ENCODE results near the gene WDR86. TPM values are rescaled to one million over a fixed set of nuclear protein-coding genes. Genes with fewer than 3 reads are reported as not detected.
A peak's percentile ranks its signal among the peaks of the same experiment; 100 is the strongest.

Gene WDR86
- total and polyA plus RNA-seq, 7 experiments from 2014 or later, result 0.24 to 9.7 (median 2.3) TPM; not detected in 3

DNA sequence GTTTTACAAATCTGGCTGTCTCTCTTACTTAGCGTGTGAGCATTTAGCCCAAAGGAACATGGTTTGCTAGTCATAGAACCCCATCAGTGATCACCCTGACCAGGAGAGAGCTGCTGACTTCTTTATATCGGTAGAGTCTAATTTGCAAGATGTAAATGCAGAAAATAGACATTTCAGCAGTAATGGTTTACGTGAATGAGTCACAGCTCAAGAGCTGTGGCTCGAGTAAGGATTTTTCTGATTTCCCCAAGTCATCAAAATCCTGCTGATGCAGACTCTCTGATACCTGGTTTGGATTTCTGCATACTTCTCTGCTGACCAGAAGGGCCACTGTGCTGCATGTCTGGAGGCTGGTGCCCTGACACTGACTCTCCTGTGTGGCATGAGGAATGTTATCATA lies 42.6 kb downstream of the WDR86 start:
- CTCF ChIA-PET, result interaction anchor here (0.7 to 7.4 kb wide), 4 partner anchors 14 to 82 kb away, joined by 3 to 130 read pairs (median 6); no protein-coding TSS in a partner anchor
- peaks cover 3 to 26% (median 12%) of the 10 kb centered on the region in 7 donors for H3K4me1 Mint-ChIP-seq
- Histone ChIP-seq H3K4me3 (ENCODE audit: low read length) (no peak overlapping the region), H3K4me1 (ENCODE audit: control insufficient read depth in 2 of 2, insufficient read depth in 2 of 2, low read length in 2 of 2) (peaks cover 0 to 4% of the 10 kb centered on the region in 2 donors), H3K27ac (ENCODE audit: low read depth, low read length) (no peak overlapping the region), H3K27me3 (ENCODE audit: control insufficient read depth in 2 of 2, insufficient read depth in 2 of 2, low read length in 2 of 2) (no peaks in the 10 kb centered on the region), H3K36me3 (ENCODE audit: control insufficient read depth in 2 of 3, insufficient read depth in 3 of 3, low read length in 3 of 3) (peaks cover 5 to 41% (median 15%) of the 10 kb centered on the region in 3 experiments), H3K9me3 (ENCODE audit: control insufficient read depth in 2 of 3, low read length in 3 of 3) (no peaks in the 10 kb centered on the region)
- peaks cover 0 to 4% (median 0%) of the 10 kb centered on the region in 11 donors for H3K9me3 Mint-ChIP-seq
- ATAC-seq, result no peak
- H3K36me3 Mint-ChIP-seq, result peaks cover 11 to 31% (median 22%) of the 10 kb centered on the region in 5 donors
- H3K27me3 Mint-ChIP-seq, result no peaks in the 10 kb centered on the region
- peak overlapping the region in 1 of 9 donors; percentile 26 for H3K27ac Mint-ChIP-seq
- intact Hi-C loops (cut with micrococcal nuclease), result loop anchor here in 1 of 2 donors (5.0 kb wide), 3 partner anchors 40 to 265 kb away; no protein-coding TSS in a partner anchor
- DNase-seq, result no peak
- no peak overlapping the region for H3K4me3 Mint-ChIP-seq
- POLR2A ChIA-PET, result interaction anchor here (1.0 kb wide), 1 partner anchor 17 kb away, joined by 4 read pairs; no protein-coding TSS in a partner anchor

GRCh38 chr7:151366880-151367222 lies 43.0 kb downstream of the WDR86 start:
- intact Hi-C loops (cut with micrococcal nuclease), result loop anchor here in 1 of 2 donors (5.0 kb wide), 3 partner anchors 40 to 265 kb away; no protein-coding TSS in a partner anchor
- peaks cover 3 to 24% (median 12%) of the 10 kb centered on the region in 7 donors for H3K4me1 Mint-ChIP-seq
- ChIA-PET CTCF (interaction anchor here (0.7 to 7.4 kb wide), 4 partner anchors 13 to 82 kb away, joined by 3 to 130 read pairs (median 6); no protein-coding TSS in a partner anchor), POLR2A (interaction anchor here (0.8 to 1.0 kb wide), 2 partner anchors 17 to 61 kb away, joined by 3 to 4 read pairs; no protein-coding TSS in a partner anchor)
- peaks cover 8 to 41% (median 16%) of the 10 kb centered on the region in 3 experiments for H3K36me3 ChIP-seq (ENCODE audit: control insufficient read depth in 2 of 3, insufficient read depth in 3 of 3, low read length in 3 of 3)
- ATAC-seq, result no peak
- DNase-seq, result no peak
- H3K27me3 ChIP-seq (ENCODE audit: control insufficient read depth in 2 of 2, insufficient read depth in 2 of 2, low read length in 2 of 2), result no peaks in the 10 kb centered on the region
- H3K4me3 ChIP-seq (ENCODE audit: low read length), result no peak overlapping the region
- no peak overlapping the region for H3K27ac ChIP-seq (ENCODE audit: low read depth, low read length)
- peaks cover 13 to 34% (median 25%) of the 10 kb centered on the region in 5 donors for H3K36me3 Mint-ChIP-seq
- no peaks in the 10 kb centered on the region for H3K9me3 ChIP-seq (ENCODE audit: control insufficient read depth in 2 of 3, low read length in 3 of 3)
- peaks cover 0 to 4% (median 0%) of the 10 kb centered on the region in 11 donors for H3K9me3 Mint-ChIP-seq
- peak overlapping the region in 2 of 9 donors; percentile 15 to 26 for H3K27ac Mint-ChIP-seq
- H3K4me3 Mint-ChIP-seq, result no peak overlapping the region
- H3K27me3 Mint-ChIP-seq, result no peaks in the 10 kb centered on the region
- peaks cover 0 to 4% of the 10 kb centered on the region in 2 donors for H3K4me1 ChIP-seq (ENCODE audit: control insufficient read depth in 2 of 2, insufficient read depth in 2 of 2, low read length in 2 of 2)

DNA sequence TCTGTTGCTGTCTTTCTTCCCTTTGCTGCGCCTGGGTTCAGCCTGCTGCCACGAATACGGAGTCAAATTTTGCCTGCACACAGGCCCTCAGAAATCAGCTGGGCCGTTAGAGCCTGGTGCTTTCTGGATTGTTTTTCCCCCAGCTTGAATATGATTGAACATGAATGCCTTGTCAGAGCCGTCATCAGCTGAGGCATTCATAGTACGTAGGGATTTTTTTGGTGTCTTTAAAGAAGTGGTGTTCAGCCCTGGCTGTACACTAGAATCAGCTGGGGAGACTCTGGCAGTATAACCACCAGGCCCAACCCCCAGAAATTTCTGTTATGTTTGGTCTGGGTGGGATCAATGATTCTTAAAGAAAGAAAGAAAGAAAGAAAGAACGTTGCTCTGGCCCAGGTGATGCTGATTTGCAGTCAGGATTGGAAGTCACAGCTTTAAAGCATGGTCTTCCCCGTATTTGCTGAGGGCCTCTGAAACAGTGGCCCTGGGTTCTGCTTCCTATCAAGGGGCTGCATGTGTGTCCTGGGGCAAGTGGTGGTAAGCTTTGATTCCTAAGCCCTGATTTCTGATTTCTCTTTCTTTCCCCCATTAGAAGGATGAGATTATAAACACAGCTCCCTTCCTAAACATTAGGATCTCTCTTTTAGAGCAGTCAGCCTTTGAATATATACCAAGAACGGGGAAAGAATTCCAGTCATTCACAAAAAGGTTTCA lies 43.5 kb downstream of the WDR86 start:
- DNase-seq, result no peak
- peak overlapping the region in 4 of 9 donors; percentile 5 to 70 (median 40) for H3K27ac Mint-ChIP-seq
- peaks cover 13 to 36% (median 30%) of the 10 kb centered on the region in 5 donors for H3K36me3 Mint-ChIP-seq
- Histone ChIP-seq H3K36me3 (ENCODE audit: control insufficient read depth in 2 of 3, insufficient read depth in 3 of 3, low read length in 3 of 3) (peaks cover 10 to 40% (median 20%) of the 10 kb centered on the region in 3 experiments), H3K4me3 (ENCODE audit: low read length) (no peak overlapping the region), H3K27me3 (ENCODE audit: control insufficient read depth in 2 of 2, insufficient read depth in 2 of 2, low read length in 2 of 2) (no peaks in the 10 kb centered on the region), H3K4me1 (ENCODE audit: control insufficient read depth in 2 of 2, insufficient read depth in 2 of 2, low read length in 2 of 2) (peaks cover 0 to 4% of the 10 kb centered on the region in 2 donors), H3K27ac (ENCODE audit: low read depth, low read length) (no peak overlapping the region), H3K9me3 (ENCODE audit: control insufficient read depth in 2 of 3, low read length in 3 of 3) (no peaks in the 10 kb centered on the region)
- H3K9me3 Mint-ChIP-seq, result peaks cover 0 to 4% (median 0%) of the 10 kb centered on the region in 11 donors
- no peak for ATAC-seq
- intact Hi-C loops (cut with micrococcal nuclease), result loop anchor here in 1 of 2 donors (5.0 kb wide), 3 partner anchors 41 to 266 kb away; no protein-coding TSS in a partner anchor
- H3K4me3 Mint-ChIP-seq, result no peak overlapping the region
- peaks cover 3 to 24% (median 12%) of the 10 kb centered on the region in 7 donors for H3K4me1 Mint-ChIP-seq
- ChIA-PET POLR2A (interaction anchor here (0.8 to 1.0 kb wide), 3 partner anchors 16 to 83 kb away, joined by 3 to 4 read pairs (median 3); no protein-coding TSS in a partner anchor), CTCF (interaction anchor here (0.6 to 7.4 kb wide), 6 partner anchors 50 to 509 kb away, joined by 3 to 130 read pairs (median 4); no protein-coding TSS in a partner anchor)
- H3K27me3 Mint-ChIP-seq, result no peaks in the 10 kb centered on the region

DNA sequence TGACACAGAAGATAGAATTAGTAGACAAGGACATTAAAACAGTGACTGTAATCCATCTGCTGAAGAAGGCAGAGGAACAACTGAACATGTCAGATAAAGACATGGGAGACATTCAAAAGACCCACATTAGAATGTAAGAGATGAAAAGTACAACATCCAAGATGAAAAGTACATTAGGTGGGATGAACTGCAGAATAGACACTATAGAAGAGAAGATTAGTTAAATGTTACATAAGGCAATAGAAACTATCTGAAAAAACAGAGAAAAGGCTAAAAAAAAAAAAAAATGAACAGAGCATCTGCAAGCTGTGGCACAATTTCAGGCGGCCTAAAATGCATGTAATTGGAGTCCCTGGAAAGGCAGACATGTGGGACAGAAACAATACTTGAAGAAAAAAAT lies 46.7 kb downstream of the WDR86 start:
- H3K36me3 ChIP-seq (ENCODE audit: control insufficient read depth in 2 of 3, insufficient read depth in 3 of 3, low read length in 3 of 3), result peaks cover 17 to 40% (median 20%) of the 10 kb centered on the region in 3 experiments
- peaks cover 3 to 17% (median 7%) of the 10 kb centered on the region in 7 donors for H3K4me1 Mint-ChIP-seq
- no peaks in the 10 kb centered on the region for H3K27me3 ChIP-seq (ENCODE audit: control insufficient read depth in 2 of 2, insufficient read depth in 2 of 2, low read length in 2 of 2)
- ChIA-PET POLR2A (interaction anchor here (0.6 kb wide), 1 partner anchor 1782 kb away, joined by 3 read pairs; no protein-coding TSS in a partner anchor), CTCF (interaction anchor here (1.0 to 3.3 kb wide), 2 partner anchors 75 to 86 kb away, joined by 3 to 20 read pairs; no protein-coding TSS in a partner anchor)
- H3K27ac Mint-ChIP-seq, result peak overlapping the region in 3 of 9 donors; percentile 32 to 55 (median 43)
- DNase-seq (no peak), ATAC-seq (no peak)
- peaks cover 15 to 42% (median 37%) of the 10 kb centered on the region in 5 donors for H3K36me3 Mint-ChIP-seq
- H3K4me1 ChIP-seq (ENCODE audit: control insufficient read depth in 2 of 2, insufficient read depth in 2 of 2, low read length in 2 of 2), result peaks cover 0 to 1% of the 10 kb centered on the region in 2 donors
- H3K9me3 Mint-ChIP-seq, result peaks cover 0 to 4% (median 0%) of the 10 kb centered on the region in 11 donors
- intact Hi-C loops (cut with micrococcal nuclease), result no loop called here
- H3K27me3 Mint-ChIP-seq, result no peaks in the 10 kb centered on the region
- no peaks in the 10 kb centered on the region for H3K9me3 ChIP-seq (ENCODE audit: control insufficient read depth in 2 of 3, low read length in 3 of 3)
- H3K27ac ChIP-seq (ENCODE audit: low read depth, low read length), result no peak overlapping the region
- H3K4me3 Mint-ChIP-seq, result no peak overlapping the region
- no peak overlapping the region for H3K4me3 ChIP-seq (ENCODE audit: low read length)

DNA sequence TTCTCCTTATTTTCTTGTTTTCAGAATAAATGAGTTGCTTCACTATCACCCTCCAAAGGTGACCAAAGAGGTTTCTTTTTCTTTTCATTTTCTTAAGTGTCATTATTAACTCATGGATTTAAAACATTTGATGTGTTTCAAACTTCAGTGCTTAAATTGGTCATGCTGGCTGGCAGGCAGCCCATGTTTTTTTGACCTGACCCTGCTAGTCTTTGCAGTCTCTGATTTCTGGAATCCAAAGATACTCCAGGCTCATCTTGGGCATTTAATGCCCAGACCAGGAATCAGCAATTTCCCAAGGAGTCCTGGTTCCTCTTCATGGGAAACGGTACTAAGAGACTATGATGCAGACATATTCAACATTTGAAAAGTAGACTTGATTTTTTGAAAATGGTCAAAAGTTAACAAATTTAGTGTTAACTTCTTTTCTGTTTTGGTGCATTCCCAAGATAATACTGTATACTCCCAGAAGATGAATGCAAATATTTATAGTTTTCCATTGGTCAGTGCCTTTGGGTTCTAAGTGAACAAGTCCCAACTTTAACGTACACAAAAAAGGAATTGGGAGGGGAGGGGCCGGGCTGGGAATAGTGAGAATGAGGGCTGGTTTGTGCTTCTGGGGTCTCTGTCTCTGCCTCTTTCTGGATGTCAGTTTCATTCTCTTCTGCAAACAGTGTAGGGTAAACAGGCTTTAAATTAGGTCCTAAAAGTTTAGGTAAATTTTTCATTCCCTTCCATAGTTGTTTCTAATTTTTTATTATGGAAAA lies 48.5 kb downstream of the WDR86 start:
- intact Hi-C loops (cut with micrococcal nuclease), result no loop called here
- Histone ChIP-seq H3K4me3 (ENCODE audit: low read length) (no peak overlapping the region), H3K9me3 (ENCODE audit: control insufficient read depth in 2 of 3, low read length in 3 of 3) (no peaks in the 10 kb centered on the region), H3K36me3 (ENCODE audit: control insufficient read depth in 2 of 3, insufficient read depth in 3 of 3, low read length in 3 of 3) (peaks cover 22 to 49% (median 23%) of the 10 kb centered on the region in 3 experiments), H3K27me3 (ENCODE audit: control insufficient read depth in 2 of 2, insufficient read depth in 2 of 2, low read length in 2 of 2) (no peaks in the 10 kb centered on the region), H3K4me1 (ENCODE audit: control insufficient read depth in 2 of 2, insufficient read depth in 2 of 2, low read length in 2 of 2) (no peaks in the 10 kb centered on the region), H3K27ac (ENCODE audit: low read depth, low read length) (no peak overlapping the region)
- peaks cover 0 to 14% (median 3%) of the 10 kb centered on the region in 7 donors for H3K4me1 Mint-ChIP-seq
- H3K27me3 Mint-ChIP-seq, result no peaks in the 10 kb centered on the region
- peaks cover 16 to 49% (median 38%) of the 10 kb centered on the region in 5 donors for H3K36me3 Mint-ChIP-seq
- ChIA-PET CTCF (interaction anchor here (0.6 to 3.3 kb wide), 3 partner anchors 9 to 839 kb away, joined by 3 to 20 read pairs (median 3); no protein-coding TSS in a partner anchor), POLR2A (no interaction called here)
- H3K9me3 Mint-ChIP-seq, result peaks cover 0 to 4% (median 0%) of the 10 kb centered on the region in 11 donors
- H3K4me3 Mint-ChIP-seq, result no peak overlapping the region
- no peak overlapping the region for H3K27ac Mint-ChIP-seq
- no peak for DNase-seq
- ATAC-seq, result no peak

Data from naive thymus-derived CD4-positive, alpha-beta T cell (primary cell).